H9 (cell line): Measurements from ENCODE around the gene PTPN21. TPM values are rescaled to one million over a fixed set of nuclear protein-coding genes. Genes with fewer than 3 reads are reported as not detected.

Source experiments
- DNase-seq: peaks from one replicate; pipeline ENCODE4 v3.0.0-alpha.2; 2017
- H2AFZ ChIP-seq: one replicate; pipeline ENCODE4 v1.6.1; 2013; ENCODE audit warnings: mild to moderate bottlenecking, low read length, control low read depth, moderate library complexity
- H2AK5ac ChIP-seq: 2 replicates; pipeline ENCODE4 v1.6.1; 2013; ENCODE audit warnings: low read length, control low read depth, mixed read lengths; ENCODE audit not compliant: insufficient read length
- H2BK120ac ChIP-seq: one replicate; pipeline ENCODE4 v1.6.1; 2013; ENCODE audit warnings: low read depth, mild to moderate bottlenecking, low read length, control low read depth, inconsistent platforms; ENCODE audit not compliant: poor library complexity, severe bottlenecking
- H2BK12ac ChIP-seq: 2 replicates; pipeline ENCODE4 v1.6.1; 2013; ENCODE audit warnings: low read length, control low read depth, mixed read lengths, low read depth; ENCODE audit not compliant: insufficient read length
- H2BK15ac ChIP-seq: 2 replicates; pipeline ENCODE4 v1.6.1; 2013; ENCODE audit warnings: low read depth, low read length, control low read depth
- H2BK20ac ChIP-seq: one replicate; pipeline ENCODE4 v1.6.1; 2013; ENCODE audit warnings: low read depth, mild to moderate bottlenecking, low read length, control low read depth, inconsistent platforms; ENCODE audit not compliant: poor library complexity, severe bottlenecking
- H2BK5ac ChIP-seq: 2 replicates; pipeline ENCODE4 v1.6.1; 2013; ENCODE audit warnings: low read length, control low read depth, mixed read lengths; ENCODE audit not compliant: insufficient read length
- H3K14ac ChIP-seq: 2 replicates; pipeline ENCODE4 v1.6.1; 2013; ENCODE audit warnings: low read length, control low read depth; ENCODE audit not compliant: insufficient read depth
- H3K18ac ChIP-seq: 2 replicates; pipeline ENCODE4 v1.6.1; 2013; ENCODE audit warnings: low read depth, mild to moderate bottlenecking, mixed read lengths, low read length, control low read depth; ENCODE audit not compliant: insufficient read length
- H3K23ac ChIP-seq: 2 replicates; pipeline ENCODE4 v1.6.1; 2013; ENCODE audit warnings: low read length, control low read depth, mixed read lengths, low read depth; ENCODE audit not compliant: insufficient read length
- H3K23me2 ChIP-seq: 2 replicates; pipeline ENCODE4 v1.6.1; 2013; ENCODE audit warnings: low read depth, mild to moderate bottlenecking, mixed read lengths, low read length, control low read depth; ENCODE audit not compliant: insufficient read length, poor library complexity, severe bottlenecking
- H3K27ac ChIP-seq: 2 replicates; pipeline ENCODE4 v1.5.1; 2013; ENCODE audit warnings: low read length, control low read depth, mixed read lengths, low read depth; ENCODE audit not compliant: insufficient read length
- H3K27me3 ChIP-seq: 2 replicates; pipeline ENCODE4 v1.6.1; 2013; ENCODE audit warnings: low read length, control low read depth, inconsistent platforms; ENCODE audit not compliant: insufficient read depth
- H3K4ac ChIP-seq: 2 replicates; pipeline ENCODE4 v1.6.1; 2013; ENCODE audit warnings: low read depth, mild to moderate bottlenecking, control low read depth, inconsistent platforms, low read length, moderate library complexity
- H3K4me1 ChIP-seq: 2 replicates; pipeline ENCODE4 v1.6.1; 2013; ENCODE audit warnings: low read length, control low read depth, inconsistent platforms; ENCODE audit not compliant: insufficient read depth
- H3K4me2 ChIP-seq: 2 replicates; pipeline ENCODE4 v1.6.1; 2013; ENCODE audit warnings: low read length, control low read depth, mixed read lengths; ENCODE audit not compliant: insufficient read length, insufficient read depth
- H3K56ac ChIP-seq: 2 replicates; pipeline ENCODE4 v1.6.1; 2013; ENCODE audit warnings: low read depth, mild to moderate bottlenecking, mixed read lengths, low read length, control low read depth; ENCODE audit not compliant: insufficient read length
- H3K79me1 ChIP-seq: 2 replicates; pipeline ENCODE4 v1.6.1; 2013; ENCODE audit warnings: low read depth, mild to moderate bottlenecking, moderate library complexity, low read length, control low read depth, inconsistent platforms; ENCODE audit not compliant: insufficient read depth, poor library complexity, severe bottlenecking
- H3K79me2 ChIP-seq: 2 replicates; pipeline ENCODE4 v1.6.1; 2013; ENCODE audit warnings: low read length, control low read depth, inconsistent platforms; ENCODE audit not compliant: insufficient read depth
- H3K9ac ChIP-seq: 2 replicates; pipeline ENCODE4 v1.6.1; 2013; ENCODE audit warnings: low read length, control low read depth, mixed read lengths; ENCODE audit not compliant: insufficient read length; ENCODE audit errors: extremely low read depth
- H3K9me3 ChIP-seq: one replicate; pipeline ENCODE4 v1.6.1; 2013; ENCODE audit warnings: low read depth, low read length, inconsistent platforms; ENCODE audit not compliant: control insufficient read depth
- H3T11ph ChIP-seq: one replicate; pipeline ENCODE4 v1.6.1; 2013; ENCODE audit warnings: mild to moderate bottlenecking, low read length, control low read depth, inconsistent platforms
- H4K20me1 ChIP-seq: one replicate; pipeline ENCODE4 v1.6.1; 2013; ENCODE audit not compliant: control insufficient read depth, insufficient read length, insufficient read depth
- H4K5ac ChIP-seq: 2 replicates; pipeline ENCODE4 v1.6.1; 2013; ENCODE audit warnings: low read depth, mild to moderate bottlenecking, mixed read lengths, low read length, control low read depth; ENCODE audit not compliant: insufficient read length
- H4K8ac ChIP-seq: replicated peaks from 2 replicates; pipeline ENCODE4 v1.6.1; 2013; ENCODE audit warnings: low read length, control low read depth, mixed read lengths, low read depth; ENCODE audit not compliant: insufficient read length
- H4K91ac ChIP-seq: 2 replicates; pipeline ENCODE4 v1.6.1; 2013; ENCODE audit warnings: low read depth, mild to moderate bottlenecking, moderate library complexity, mixed read lengths, low read length, control low read depth; ENCODE audit not compliant: insufficient read length
- H3K27ac Mint-ChIP-seq, 3 experiments: 2 replicates in 2 of 3; 3 replicates in 1 of 3; pipeline ENCODE4 v1.8.0; 2020 to 2021; ENCODE audit warnings: mixed read lengths in 3 of 3, mild to moderate bottlenecking in 1 of 3, moderate library complexity in 1 of 3
- H3K27me3 Mint-ChIP-seq: 2 replicates; pipeline ENCODE4 v1.8.0; 2021; ENCODE audit warnings: low read depth, mild to moderate bottlenecking, moderate library complexity, mixed read lengths
- H3K36me3 Mint-ChIP-seq, 3 experiments: 2 replicates in 2 of 3; 3 replicates in 1 of 3; pipeline ENCODE4 v1.8.0; 2020 to 2021; ENCODE audit warnings: low read depth in 3 of 3, mixed read lengths in 3 of 3; ENCODE audit not compliant: insufficient read depth in 1 of 3
- H3K4me1 Mint-ChIP-seq, 2 experiments: 2 replicates each; pipeline ENCODE4 v1.8.0; 2020; ENCODE audit warnings: mixed read lengths in 2 of 2
- H3K4me3 Mint-ChIP-seq, 2 experiments: 2 replicates in 1 of 2; 3 replicates in 1 of 2; pipeline ENCODE4 v1.8.0; 2020 to 2021; ENCODE audit warnings: mild to moderate bottlenecking in 2 of 2, mixed read lengths in 2 of 2, moderate library complexity in 1 of 2
- H3K9me3 Mint-ChIP-seq, 2 experiments: 2 replicates in 1 of 2; 3 replicates in 1 of 2; pipeline ENCODE4 v1.8.0; 2020; ENCODE audit warnings: mild to moderate bottlenecking in 2 of 2, mixed read lengths in 2 of 2, moderate library complexity in 1 of 2
- CTCF ChIP-seq: fragments of 200-600 bp; sonication (generic); conservative IDR thresholded peaks from 3 replicates; pipeline ENCODE4 v1.8.0; 2021; ENCODE audit warnings: antibody characterized with exemption, mild to moderate bottlenecking
- WGBS: extraction: QIAGEN DNeasy Blood & Tissue Kit; methylation state at CpG from one replicate; pipeline ENCODE4 v1.1.7; 2013; ENCODE audit warnings: missing lambda C conversion rate, low lambda C conversion rate, mixed read lengths; ENCODE audit not compliant: insufficient read length; ENCODE audit errors: extremely low coverage; 5-methylcytosine and 5-hydroxymethylcytosine counted together
- total RNA-seq: library from RNA; stranded (reverse); gene quantifications from 2 replicates; pipeline ENCODE4 v1.2.1, GENCODE V29; 2021

PTPN21 gene
- total RNA-seq, 1 experiment from 2014 or later: 14.3 TPM

GRCh38 chr14:88482524-88482923 lies 72.3 kb downstream of the PTPN21 start:
- Histone ChIP-seq H3K14ac (no peak overlapping the region), H2BK12ac (no peak overlapping the region), H3K9me3 (no peaks in the 10 kb centered on the region), H2AFZ (no peak overlapping the region), H3K27me3 (no peaks in the 10 kb centered on the region), H3K56ac (no peak overlapping the region), H3K4me1 (no peaks in the 10 kb centered on the region; the same call in 1 of the 2 replicates), H3K79me2 (no peaks in the 10 kb centered on the region), H4K20me1 (peaks cover 2% of the 10 kb centered on the region), H2BK5ac (no peak overlapping the region), H3T11ph (no peak overlapping the region), H3K23ac (no peak overlapping the region), H4K91ac (no peak overlapping the region), H3K18ac (no peak overlapping the region), H3K23me2 (no peaks in the 10 kb centered on the region), H3K9ac (no peak overlapping the region), H3K4ac (no peak overlapping the region), H3K4me2 (no peak overlapping the region), H2AK5ac (no peak overlapping the region), H2BK15ac (no peak overlapping the region), H3K79me1 (no peaks in the 10 kb centered on the region), H2BK120ac (no peak overlapping the region), H4K5ac (no peak overlapping the region), H3K27ac (no peak overlapping the region), H2BK20ac (no peak overlapping the region), H4K8ac (no peak overlapping the region)
- Mint-ChIP-seq H3K4me3 (peak overlapping the region in 1 of 2 experiments; percentile 10; a peak in 1 of 5 replicates), H3K36me3 (peaks cover 10 to 41% (median 35%) of the 10 kb centered on the region in 3 experiments), H3K27me3 (no peaks in the 10 kb centered on the region), H3K9me3 (no peaks in the 10 kb centered on the region), H3K4me1 (peaks cover 42 to 45% of the 10 kb centered on the region in 2 experiments), H3K27ac (peak overlapping the region; percentile 49 to 96 (median 69))
- no peak for TF ChIP-seq CTCF
- DNase-seq: no peak
- WGBS: no CpG with 5 or more reads among the region's 3 CpGs
